ENCODE measurements around the gene FNBP1L.

FNBP1L gene

GRCh38 chr1:93531193-93531592, 83.3 kb downstream of the FNBP1L start:
- no peak for TF ChIP-seq CTCF (IDR thresholded peaks at IDR 0.05; ENCODE audit: low read depth, low read length)

GRCh38 chr1:93532780-93533378, 85.0 kb downstream of the FNBP1L start:
- H3K27me3 ChIP-seq (ENCODE audit: insufficient read depth, low read depth, severe bottlenecking), result no peaks in the 10 kb centered on the region
- H3K27ac ChIP-seq, result no peak overlapping the region
- no peak for TF ChIP-seq CTCF (IDR thresholded peaks at IDR 0.05; ENCODE audit: low read depth, low read length)
- DNase-seq, result no peak
- no peak overlapping the region for H3K4me3 ChIP-seq (ENCODE audit: low read depth, low read length)
- H3K9me3 ChIP-seq (ENCODE audit: severe bottlenecking), result no peaks in the 10 kb centered on the region
- peaks cover 26% of the 10 kb centered on the region for H3K36me3 ChIP-seq

More at GRCh38 chr1:93531193-93531592, 83.3 kb downstream of the FNBP1L start:
- peaks cover 23% of the 10 kb centered on the region for H3K36me3 ChIP-seq
- DNase-seq, result no peak
- no peak overlapping the region for H3K27ac ChIP-seq
- H3K9me3 ChIP-seq (ENCODE audit: severe bottlenecking), result no peaks in the 10 kb centered on the region
- H3K4me3 ChIP-seq (ENCODE audit: low read depth, low read length), result no peak overlapping the region
- H3K27me3 ChIP-seq (ENCODE audit: insufficient read depth, low read depth, severe bottlenecking), result no peaks in the 10 kb centered on the region

- DNase-seq, result no peak
- H3K27ac ChIP-seq, result no peak overlapping the region
- H3K4me3 ChIP-seq (ENCODE audit: low read depth, low read length), result no peak overlapping the region
- no peak for TF ChIP-seq CTCF (IDR thresholded peaks at IDR 0.05; ENCODE audit: low read depth, low read length)
- H3K9me3 ChIP-seq (ENCODE audit: severe bottlenecking), result no peaks in the 10 kb centered on the region
- no peaks in the 10 kb centered on the region for H3K27me3 ChIP-seq (ENCODE audit: insufficient read depth, low read depth, severe bottlenecking)
- H3K36me3 ChIP-seq, result peaks cover 22% of the 10 kb centered on the region
Measured at GRCh38 chr1:93533677-93534076, 85.8 kb downstream of the FNBP1L start.

- TF ChIP-seq CTCF (IDR thresholded peaks at IDR 0.05; ENCODE audit: low read depth, low read length), result no peak
- no peak for DNase-seq
Measured at GRCh38 chr1:93537396-93537795, 89.5 kb downstream of the FNBP1L start.

GRCh38 chr1:93537924-93538323, 90.0 kb downstream of the FNBP1L start:
- Histone ChIP-seq H3K27ac (no peak overlapping the region), H3K36me3 (peaks cover 6% of the 10 kb centered on the region), H3K9me3 (ENCODE audit: severe bottlenecking) (no peaks in the 10 kb centered on the region), H3K4me3 (ENCODE audit: low read depth, low read length) (no peak overlapping the region), H3K27me3 (ENCODE audit: insufficient read depth, low read depth, severe bottlenecking) (no peaks in the 10 kb centered on the region)
- no peak for DNase-seq
- TF ChIP-seq CTCF (IDR thresholded peaks at IDR 0.05; ENCODE audit: low read depth, low read length), result no peak

More at GRCh38 chr1:93537396-93537795, 89.5 kb downstream of the FNBP1L start:
- H3K27me3 ChIP-seq (ENCODE audit: insufficient read depth, low read depth, severe bottlenecking), result no peaks in the 10 kb centered on the region
- no peaks in the 10 kb centered on the region for H3K9me3 ChIP-seq (ENCODE audit: severe bottlenecking)
- no peak overlapping the region for H3K4me3 ChIP-seq (ENCODE audit: low read depth, low read length)
- no peak overlapping the region for H3K27ac ChIP-seq
- H3K36me3 ChIP-seq, result peaks cover 6% of the 10 kb centered on the region

GRCh38 chr1:93541045-93541444, 93.1 kb downstream of the FNBP1L start:
- no peak for TF ChIP-seq CTCF (IDR thresholded peaks at IDR 0.05; ENCODE audit: low read depth, low read length)
- Histone ChIP-seq H3K27me3 (ENCODE audit: insufficient read depth, low read depth, severe bottlenecking) (no peaks in the 10 kb centered on the region), H3K4me3 (ENCODE audit: low read depth, low read length) (no peak overlapping the region), H3K27ac (no peak overlapping the region), H3K9me3 (ENCODE audit: severe bottlenecking) (no peaks in the 10 kb centered on the region), H3K36me3 (peaks cover 9% of the 10 kb centered on the region)
- no peak for DNase-seq
